Right lobe of liver (tissue), 4 donors: ENCODE measurements around the gene CNIH3.

ENCODE experiments used
- CTCF ChIP-seq, 4 donors: fragments of 200-600 bp in 3 of 4; fragments of 450-650 bp in 1 of 4; IDR thresholded peaks; one replicate each; pipeline versions ENCODE4 v1.5.1 to v1.8.0; 2016 to 2022; ENCODE audit warnings: antibody characterized with exemption in 4 of 4, mild to moderate bottlenecking in 2 of 4
- POLR2A ChIP-seq: fragments of 450-650 bp; IDR thresholded peaks from one replicate; pipeline ENCODE4 v1.6.1; 2017; ENCODE audit warnings: antibody characterized with exemption, mild to moderate bottlenecking
- donor health status: DM: no; HTN: no; CAD: no.
- donor health status: DM: no; HTN: no; CAD: no.
- donor health status: DM: no; HTN: yes; CAD: no.

- no peak for TF ChIP-seq CTCF (IDR thresholded peaks at IDR 0.05)
- TF ChIP-seq POLR2A: no peak
Observed at GRCh38 chr1:224751624-224752311, 135.7 kb downstream of the CNIH3 start.
